Frontal cortex (tissue), 4 donors: ENCODE measurements around the gene GJA3. TPM values are rescaled to one million over a fixed set of nuclear protein-coding genes. Genes with fewer than 3 reads are reported as not detected.

Experiments
- DNase-seq, 2 donors: peaks; one replicate each; pipeline ENCODE4 v3.0.0; 2012; ENCODE audit warnings: low spot score in 2 of 2
- FAIRE-seq: peaks from 2 replicates; lab custom pipeline; 2012; peaks lifted over from hg19 to GRCh38; lab: Jason Lieb, UNC
- total RNA-seq: library from RNA; depleted of rRNA; stranded (reverse); fragments of >200 nt; gene quantifications from one replicate; pipeline ENCODE4 v1.2.3, GENCODE V29; 2014
- donor health status: control.
- donor health status: control.
- donor health status: control.

The GJA3 gene
- total RNA-seq, 1 donor from 2014 or later = not detected

DNA sequence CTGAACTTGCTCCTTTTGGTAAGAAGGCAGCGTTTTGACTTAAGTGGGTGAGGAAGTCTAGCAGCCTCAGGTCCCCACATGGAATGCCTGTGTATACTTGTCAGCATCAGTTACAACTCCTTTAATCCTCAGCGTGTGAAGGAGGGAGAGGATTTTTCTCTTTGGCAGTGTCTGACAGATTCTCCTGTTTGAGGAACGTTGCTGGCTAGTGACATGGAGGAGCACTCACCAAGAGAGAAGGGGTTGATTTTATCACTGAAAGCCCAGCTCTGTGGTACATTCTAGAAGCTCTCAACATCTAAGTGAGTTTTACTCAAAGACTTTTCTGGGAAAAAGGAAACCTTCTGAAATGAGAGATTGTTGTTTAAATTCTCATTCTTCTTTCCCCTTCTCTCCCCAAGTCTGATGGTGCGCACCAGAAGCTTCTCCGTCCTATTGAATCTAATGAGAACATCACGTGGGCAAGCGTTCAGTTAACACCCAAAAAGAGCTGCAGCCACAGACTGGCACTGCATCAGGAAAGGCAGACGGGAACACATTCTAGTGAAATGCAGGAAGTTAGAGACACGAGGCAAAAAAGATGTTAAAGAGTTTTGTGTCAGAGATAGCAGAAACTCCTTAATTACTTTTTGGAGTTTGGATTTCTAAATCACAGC lies 58.2 kb downstream of the GJA3 start:
- DNase-seq = no peak

DNA sequence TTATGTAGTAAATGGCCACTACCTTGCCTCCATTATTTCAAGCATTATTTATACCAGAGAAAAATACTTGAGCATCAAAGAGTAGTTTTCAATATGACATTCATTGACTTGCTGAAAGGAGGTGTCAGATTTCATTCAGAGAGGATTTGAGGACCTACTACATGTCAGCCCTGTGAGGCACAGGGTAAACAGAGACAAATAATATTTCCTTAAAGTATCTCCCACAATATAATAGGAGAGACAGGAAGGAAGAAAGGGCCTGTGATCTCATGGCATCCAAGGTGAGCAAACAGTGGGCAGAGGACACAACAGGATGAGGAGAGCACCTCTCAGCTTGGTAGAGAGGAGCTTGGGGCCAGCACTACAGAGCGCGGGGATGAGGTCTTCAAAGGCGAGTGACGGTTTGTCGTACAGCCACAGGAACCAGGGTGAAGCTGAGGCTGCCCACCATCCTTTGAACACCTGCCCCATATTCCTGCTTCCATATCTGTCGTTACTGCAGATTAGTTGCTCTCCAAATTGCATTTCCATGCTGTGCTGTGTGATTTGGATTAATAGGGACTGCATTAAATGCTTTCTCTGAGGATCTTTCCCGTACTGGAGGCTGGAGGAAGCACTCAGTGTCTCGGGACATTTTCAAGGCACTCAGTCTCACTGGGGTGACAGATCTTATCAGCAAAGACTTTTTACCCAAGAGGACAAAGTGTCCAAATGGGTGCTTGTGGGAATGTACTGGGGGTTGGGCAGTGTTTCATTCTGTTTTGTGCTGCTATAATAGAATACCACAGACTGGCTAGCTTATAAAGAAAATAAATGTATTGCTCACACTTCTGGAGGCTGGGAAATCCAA lies 59.2 kb downstream of the GJA3 start:
- DNase-seq (no peak), FAIRE-seq (no peak)

More for the DNA sequence above, 58.2 kb downstream of the GJA3 start:
- FAIRE-seq = no peak

DNA sequence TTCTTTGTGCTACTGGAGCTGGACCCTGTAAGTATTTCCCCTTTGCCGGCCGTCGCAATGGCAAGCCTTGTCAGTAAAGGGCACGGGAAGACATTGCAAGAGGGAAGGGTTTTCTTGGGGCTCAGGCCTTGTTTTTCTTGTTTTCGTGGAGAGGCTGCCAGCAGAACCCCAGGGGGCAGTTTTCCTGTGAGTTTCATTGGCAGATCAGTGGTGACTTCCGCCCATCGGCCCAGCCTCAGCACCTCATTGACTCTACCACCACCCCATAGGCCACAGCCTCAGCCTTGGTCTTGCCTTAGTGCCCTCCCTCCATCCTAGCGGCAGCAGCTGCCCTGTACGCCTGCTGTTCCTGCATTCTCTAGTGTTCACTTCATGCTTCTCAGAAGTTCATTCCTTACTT lies 61.5 kb downstream of the GJA3 start:
- DNase-seq = no peak
- FAIRE-seq = no peak

DNA sequence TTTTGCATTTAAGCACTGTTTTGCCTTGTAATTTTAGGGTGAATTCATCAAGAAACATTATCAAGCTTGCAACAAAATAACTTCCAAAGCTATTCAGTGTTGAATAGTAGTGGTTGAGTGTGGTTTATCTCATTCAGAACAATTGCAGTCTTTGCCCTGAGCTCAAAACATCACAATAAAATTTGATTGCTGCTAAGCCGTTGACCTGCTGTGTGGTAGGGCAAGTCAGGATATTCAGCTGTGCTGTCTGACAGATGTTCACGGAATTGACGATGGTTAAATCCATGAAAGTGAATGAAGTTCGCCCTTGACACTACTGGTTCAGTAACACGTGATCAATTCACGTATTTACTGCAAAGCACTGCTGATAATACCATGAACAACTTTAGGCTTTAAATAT lies 66.9 kb downstream of the GJA3 start:
- DNase-seq (no peak), FAIRE-seq (no peak)

DNA sequence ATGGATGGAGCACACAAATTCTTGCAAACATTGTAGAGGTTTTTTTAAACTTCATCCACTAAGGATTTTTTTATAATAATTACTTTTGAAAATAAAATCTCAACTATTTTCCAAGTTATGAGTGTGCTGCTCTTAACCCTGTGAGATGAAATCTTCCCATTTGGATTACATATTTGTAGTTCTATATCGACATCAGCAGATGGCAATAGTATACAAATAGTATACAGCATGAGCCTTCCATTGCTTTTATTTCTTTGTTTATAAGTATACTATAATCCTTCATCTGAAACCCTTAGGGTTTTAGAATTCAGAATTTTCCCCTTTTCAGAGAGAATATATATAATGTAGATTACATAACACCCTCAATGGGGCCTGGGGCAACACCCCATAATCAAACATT lies 70.5 kb downstream of the GJA3 start:
- DNase-seq (no peak), FAIRE-seq (no peak)

Other genes with a start within 250 kb of the GJA3 start
- 180 TPM for gene ZMYM2, start 202.3 kb downstream of the GJA3 start, total RNA-seq
- gene GJB2, start 31.9 kb upstream of the GJA3 start, total RNA-seq = 5.3 TPM
- gene GJB6, start 71.3 kb upstream of the GJA3 start, total RNA-seq = 12.6 TPM